Brain microvascular endothelial cell (primary cell): ENCODE data around the gene DEF6.
A peak's percentile ranks its signal among the peaks of the same experiment; 100 is the strongest.

Experiments
- DNase-seq: peaks from one replicate; pipeline ENCODE4 v3.0.0-alpha.2; 2020
- H3K27ac ChIP-seq: fragments of 250-450 bp; sonication (Bioruptor Pico); 2 replicates; pipeline ENCODE4 v1.5.1; 2020; ENCODE audit warnings: mild to moderate bottlenecking, moderate library complexity
- H3K27me3 ChIP-seq: fragments of 250-450 bp; sonication (Bioruptor Pico); replicated peaks from 2 replicates; pipeline ENCODE4 v1.5.1; 2020; ENCODE audit warnings: mild to moderate bottlenecking
- H3K36me3 ChIP-seq: fragments of 250-450 bp; sonication (Bioruptor Pico); replicated peaks from 2 replicates; pipeline ENCODE4 v1.5.1; 2020; ENCODE audit warnings: mild to moderate bottlenecking
- H3K4me3 ChIP-seq: 2 replicates; pipeline ENCODE4 v1.5.1; 2011; ENCODE audit warnings: low read depth, mild to moderate bottlenecking, control low read depth, low read length, moderate library complexity
- in situ Hi-C: cut with HindIII; loops from 2 replicates; pipeline ENCODE4 v1.10.0; 2017; ENCODE audit warnings: low sequenced_read_pairs, low pct_ligation_motif_present
- TF ChIP-seq, protein P1 (sequence below): IDR thresholded peaks from 2 replicates; pipeline ENCODE4 v1.5.1; 2011; ENCODE audit warnings: low read depth, mild to moderate bottlenecking, moderate library complexity, low read length, control low read depth, inconsistent platforms; ENCODE audit errors: missing control alignments

Gene DEF6

DNA sequence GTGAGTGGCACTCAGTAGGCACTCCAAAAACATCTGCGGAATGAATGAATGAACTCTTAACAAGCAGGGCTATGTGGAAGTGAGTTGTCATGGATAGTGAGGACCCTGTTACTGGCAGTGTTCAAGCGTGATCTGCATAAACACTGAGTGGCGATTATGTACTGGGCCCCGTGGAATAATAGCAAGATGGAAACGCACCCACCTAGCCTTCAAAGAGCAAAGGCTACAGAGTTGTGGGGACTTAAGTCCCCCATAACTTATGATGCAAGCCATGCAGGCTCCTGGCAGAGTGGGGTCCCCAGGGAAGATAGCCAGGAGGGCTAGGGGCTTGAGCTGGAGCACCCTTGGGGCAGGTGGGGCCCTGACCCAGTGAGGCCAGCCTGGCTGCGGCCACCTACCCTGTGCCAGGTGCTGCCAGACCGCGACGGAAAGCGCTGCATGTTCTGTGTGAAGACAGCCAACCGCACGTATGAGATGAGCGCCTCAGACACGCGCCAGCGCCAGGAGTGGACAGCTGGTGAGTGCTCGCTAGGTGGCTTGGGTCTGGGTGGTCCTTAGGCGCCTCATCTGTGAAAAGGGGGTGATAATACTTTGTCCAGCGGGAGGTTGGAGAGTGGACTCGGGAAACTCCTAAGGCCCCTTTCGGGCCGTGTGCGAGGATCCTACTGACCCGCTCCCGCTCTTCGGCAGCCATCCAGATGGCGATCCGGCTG, 20.0 kb downstream of the DEF6 start:
- Histone ChIP-seq H3K4me3 (peak overlapping the region; percentile 56), H3K27me3 (no peaks in the 10 kb centered on the region), H3K36me3 (no peaks in the 10 kb centered on the region), H3K27ac (no peak overlapping the region)
- in situ Hi-C loops = no loop called here
- TF ChIP-seq, protein P1, sequence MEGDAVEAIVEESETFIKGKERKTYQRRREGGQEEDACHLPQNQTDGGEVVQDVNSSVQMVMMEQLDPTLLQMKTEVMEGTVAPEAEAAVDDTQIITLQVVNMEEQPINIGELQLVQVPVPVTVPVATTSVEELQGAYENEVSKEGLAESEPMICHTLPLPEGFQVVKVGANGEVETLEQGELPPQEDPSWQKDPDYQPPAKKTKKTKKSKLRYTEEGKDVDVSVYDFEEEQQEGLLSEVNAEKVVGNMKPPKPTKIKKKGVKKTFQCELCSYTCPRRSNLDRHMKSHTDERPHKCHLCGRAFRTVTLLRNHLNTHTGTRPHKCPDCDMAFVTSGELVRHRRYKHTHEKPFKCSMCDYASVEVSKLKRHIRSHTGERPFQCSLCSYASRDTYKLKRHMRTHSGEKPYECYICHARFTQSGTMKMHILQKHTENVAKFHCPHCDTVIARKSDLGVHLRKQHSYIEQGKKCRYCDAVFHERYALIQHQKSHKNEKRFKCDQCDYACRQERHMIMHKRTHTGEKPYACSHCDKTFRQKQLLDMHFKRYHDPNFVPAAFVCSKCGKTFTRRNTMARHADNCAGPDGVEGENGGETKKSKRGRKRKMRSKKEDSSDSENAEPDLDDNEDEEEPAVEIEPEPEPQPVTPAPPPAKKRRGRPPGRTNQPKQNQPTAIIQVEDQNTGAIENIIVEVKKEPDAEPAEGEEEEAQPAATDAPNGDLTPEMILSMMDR = no peak
- no peak for DNase-seq

- H3K27me3 ChIP-seq = no peaks in the 10 kb centered on the region
- DNase-seq = peak; percentile 57
- peak overlapping the region; percentile 56 for H3K4me3 ChIP-seq
- TF ChIP-seq, protein P1 = no peak
- in situ Hi-C loops = no loop called here
- H3K27ac ChIP-seq = no peak overlapping the region
- no peaks in the 10 kb centered on the region for H3K36me3 ChIP-seq
Measured at GRCh38 chr6:35318196-35319171, 20.9 kb downstream of the DEF6 start.

GRCh38 chr6:35319346-35320030, 21.9 kb downstream of the DEF6 start:
- H3K36me3 ChIP-seq = no peaks in the 10 kb centered on the region
- H3K27me3 ChIP-seq = no peaks in the 10 kb centered on the region
- no peak for DNase-seq
- TF ChIP-seq, protein P1 = no peak
- H3K27ac ChIP-seq = no peak overlapping the region
- in situ Hi-C loops = no loop called here
- H3K4me3 ChIP-seq = no peak overlapping the region

DNA sequence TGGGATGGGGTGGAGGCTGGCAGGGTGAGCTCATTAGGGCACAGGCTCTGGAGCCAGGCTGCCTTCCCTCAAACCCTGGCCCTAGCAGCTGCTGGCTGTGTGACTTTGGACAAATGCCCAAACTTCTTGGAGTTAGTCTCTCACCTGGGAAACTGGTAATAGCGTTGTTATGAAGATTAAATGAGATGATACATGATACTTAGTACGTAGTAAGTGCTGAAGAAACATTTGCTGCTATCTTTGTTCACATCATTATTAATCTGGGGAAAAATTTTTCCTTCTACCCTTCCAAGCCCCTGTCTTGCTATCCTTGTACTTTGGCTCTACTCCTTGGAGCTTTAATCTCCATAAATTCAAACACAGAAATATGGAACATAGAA, 22.4 kb downstream of the DEF6 start:
- DNase-seq = no peak
- in situ Hi-C loops = no loop called here
- Histone ChIP-seq H3K27ac (no peak overlapping the region), H3K36me3 (no peaks in the 10 kb centered on the region), H3K27me3 (no peaks in the 10 kb centered on the region), H3K4me3 (no peak overlapping the region)
- TF ChIP-seq, protein P1 = no peak

- Histone ChIP-seq H3K36me3 (no peaks in the 10 kb centered on the region), H3K27me3 (no peaks in the 10 kb centered on the region), H3K27ac (no peak overlapping the region), H3K4me3 (no peak overlapping the region)
- DNase-seq = no peak
- in situ Hi-C loops = no loop called here
- TF ChIP-seq, protein P1 = no peak
Measured at GRCh38 chr6:35321091-35321490, 23.5 kb downstream of the DEF6 start.
